Liver (tissue), 3 donors: ENCODE measurements around the gene PLOD3.

ENCODE experiments used
- EGR1 ChIP-seq, 2 donors: IDR thresholded peaks; 2 replicates each; pipeline ENCODE4 v1.6.1; 2016 to 2018; ENCODE audit warnings: antibody characterized with exemption in 2 of 2, low read depth in 2 of 2
- FOXA1 ChIP-seq: IDR thresholded peaks from 2 replicates; pipeline ENCODE4 v1.6.1; 2016; ENCODE audit warnings: antibody characterized with exemption
- FOXA2 ChIP-seq: IDR thresholded peaks from 2 replicates; pipeline ENCODE4 v1.6.1; 2016; ENCODE audit warnings: antibody characterized with exemption
- JUND ChIP-seq, 2 donors: IDR thresholded peaks; 2 replicates each; pipeline ENCODE4 v1.6.1; 2016; ENCODE audit warnings: antibody characterized with exemption in 2 of 2
- MAX ChIP-seq: IDR thresholded peaks from 2 replicates; pipeline ENCODE4 v1.6.1; 2016; ENCODE audit warnings: antibody characterized with exemption
- REST ChIP-seq: IDR thresholded peaks from 2 replicates; pipeline ENCODE4 v1.6.1; 2016; ENCODE audit warnings: antibody characterized with exemption, mild to moderate bottlenecking
- SP1 ChIP-seq: IDR thresholded peaks from 2 replicates; pipeline ENCODE4 v1.6.1; 2018; ENCODE audit warnings: antibody characterized with exemption, mild to moderate bottlenecking
- YY1 ChIP-seq: IDR thresholded peaks from 2 replicates; pipeline ENCODE4 v1.6.1; 2016; ENCODE audit warnings: antibody characterized with exemption, mild to moderate bottlenecking
- TF ChIP-seq, protein P1 (sequence below): fragments of 150-350 bp; IDR thresholded peaks from 2 replicates; pipeline ENCODE4 v1.5.1; 2017; ENCODE audit warnings: improper control_type of control experiment, low read depth, low read length; ENCODE audit not compliant: missing input control
- donor health status: healthy.
- donor health status: healthy.

GRCh38 chr7:101166648-101166908, 50.8 kb downstream of the PLOD3 start:
- TF ChIP-seq SP1 (no peak), MAX (no peak), FOXA1 (no peak), JUND (IDR thresholded peaks at IDR 0.05) (no peak), EGR1 (IDR thresholded peaks at IDR 0.05; ENCODE audit: low read depth in 2 of 2) (no peak), FOXA2 (no peak), YY1 (no peak), REST (no peak)
- TF ChIP-seq, protein P1, sequence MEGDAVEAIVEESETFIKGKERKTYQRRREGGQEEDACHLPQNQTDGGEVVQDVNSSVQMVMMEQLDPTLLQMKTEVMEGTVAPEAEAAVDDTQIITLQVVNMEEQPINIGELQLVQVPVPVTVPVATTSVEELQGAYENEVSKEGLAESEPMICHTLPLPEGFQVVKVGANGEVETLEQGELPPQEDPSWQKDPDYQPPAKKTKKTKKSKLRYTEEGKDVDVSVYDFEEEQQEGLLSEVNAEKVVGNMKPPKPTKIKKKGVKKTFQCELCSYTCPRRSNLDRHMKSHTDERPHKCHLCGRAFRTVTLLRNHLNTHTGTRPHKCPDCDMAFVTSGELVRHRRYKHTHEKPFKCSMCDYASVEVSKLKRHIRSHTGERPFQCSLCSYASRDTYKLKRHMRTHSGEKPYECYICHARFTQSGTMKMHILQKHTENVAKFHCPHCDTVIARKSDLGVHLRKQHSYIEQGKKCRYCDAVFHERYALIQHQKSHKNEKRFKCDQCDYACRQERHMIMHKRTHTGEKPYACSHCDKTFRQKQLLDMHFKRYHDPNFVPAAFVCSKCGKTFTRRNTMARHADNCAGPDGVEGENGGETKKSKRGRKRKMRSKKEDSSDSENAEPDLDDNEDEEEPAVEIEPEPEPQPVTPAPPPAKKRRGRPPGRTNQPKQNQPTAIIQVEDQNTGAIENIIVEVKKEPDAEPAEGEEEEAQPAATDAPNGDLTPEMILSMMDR: no peak
